Amniotic epithelial cell (primary cell): ENCODE measurements around the gene KCNF1.

Source experiments
- DNase-seq: peaks from one replicate; pipeline ENCODE4 v3.0.0-alpha.2; 2010; ENCODE audit warnings: low read depth

The KCNF1 gene

DNA sequence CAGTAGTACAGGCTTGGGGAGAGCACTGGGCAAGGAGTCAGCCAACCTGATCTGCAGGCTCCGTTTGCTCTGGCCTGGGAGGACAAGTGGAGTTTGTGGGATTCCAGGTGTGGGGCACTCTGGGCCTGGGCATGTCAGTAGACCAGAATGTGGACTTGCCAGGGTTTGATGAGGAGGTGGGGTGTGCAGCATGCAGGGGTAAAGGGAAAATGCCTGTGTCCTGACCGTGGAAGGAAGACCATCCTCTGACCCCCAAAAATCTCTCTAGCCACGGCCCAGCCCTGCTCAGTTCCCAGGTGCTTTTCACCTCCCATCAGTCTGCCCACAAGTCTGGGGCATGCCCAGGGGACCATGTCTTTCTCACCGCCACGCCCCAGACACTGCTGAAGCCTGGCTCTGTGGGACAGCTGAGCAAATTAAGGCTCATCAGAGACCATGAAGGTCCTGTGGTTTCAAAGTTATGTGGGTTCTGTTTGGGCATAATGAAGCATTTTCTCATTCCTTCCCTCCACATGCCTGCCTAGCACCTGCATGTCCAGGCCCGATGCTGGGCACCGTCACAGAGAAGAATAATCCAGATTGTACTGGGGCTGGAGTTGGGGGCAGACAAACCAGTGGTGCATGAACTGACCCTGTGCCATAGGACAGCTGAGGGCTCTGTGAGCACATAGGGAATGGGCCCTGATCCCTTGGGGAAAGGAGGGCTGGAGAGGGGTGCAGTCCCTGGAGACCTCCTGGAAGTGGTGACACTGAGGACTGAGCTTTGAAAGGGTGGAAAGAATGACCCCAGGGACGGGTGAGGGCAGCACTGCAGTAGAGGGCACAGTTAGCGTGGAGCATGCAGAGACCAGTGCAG lies 6.5 kb upstream of the KCNF1 start:
- DNase-seq: no peak

DNA sequence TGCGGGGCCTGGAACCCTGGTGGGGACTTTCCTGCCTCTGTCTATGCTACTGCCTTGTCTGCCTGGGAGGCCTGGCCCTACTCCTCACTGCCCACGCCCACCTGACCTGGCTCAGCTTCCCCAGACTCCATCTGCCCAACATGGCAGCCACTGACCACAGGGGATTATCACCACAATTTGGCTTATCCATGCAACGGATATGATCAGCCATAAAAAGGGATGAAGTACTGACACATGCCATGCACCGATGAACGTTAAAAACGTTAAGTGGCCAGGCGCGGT lies 5.9 kb upstream of the KCNF1 start:
- DNase-seq: no peak

GRCh38 chr2:10906926-10907625 lies 4.7 kb upstream of the KCNF1 start:
- no peak for DNase-seq

DNA sequence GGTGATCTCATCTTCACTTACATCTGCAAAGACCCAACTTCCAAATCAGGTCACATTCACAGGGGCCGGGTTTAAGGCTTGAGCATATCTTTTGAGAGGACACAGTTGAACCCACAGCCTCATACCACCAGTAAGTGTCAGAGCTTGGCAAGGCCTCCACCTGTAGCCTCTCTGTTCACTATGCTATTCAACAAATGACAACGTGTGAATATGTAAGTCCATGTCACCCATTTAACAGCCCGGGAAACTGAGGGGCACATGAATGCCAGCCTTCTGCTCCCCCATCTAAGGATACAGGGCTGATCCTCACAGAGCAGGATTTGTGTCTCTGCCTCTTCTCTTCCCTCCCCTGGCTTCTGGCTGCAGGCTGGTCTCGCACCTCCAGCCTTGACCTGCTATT lies 3.5 kb upstream of the KCNF1 start:
- DNase-seq: no peak

DNA sequence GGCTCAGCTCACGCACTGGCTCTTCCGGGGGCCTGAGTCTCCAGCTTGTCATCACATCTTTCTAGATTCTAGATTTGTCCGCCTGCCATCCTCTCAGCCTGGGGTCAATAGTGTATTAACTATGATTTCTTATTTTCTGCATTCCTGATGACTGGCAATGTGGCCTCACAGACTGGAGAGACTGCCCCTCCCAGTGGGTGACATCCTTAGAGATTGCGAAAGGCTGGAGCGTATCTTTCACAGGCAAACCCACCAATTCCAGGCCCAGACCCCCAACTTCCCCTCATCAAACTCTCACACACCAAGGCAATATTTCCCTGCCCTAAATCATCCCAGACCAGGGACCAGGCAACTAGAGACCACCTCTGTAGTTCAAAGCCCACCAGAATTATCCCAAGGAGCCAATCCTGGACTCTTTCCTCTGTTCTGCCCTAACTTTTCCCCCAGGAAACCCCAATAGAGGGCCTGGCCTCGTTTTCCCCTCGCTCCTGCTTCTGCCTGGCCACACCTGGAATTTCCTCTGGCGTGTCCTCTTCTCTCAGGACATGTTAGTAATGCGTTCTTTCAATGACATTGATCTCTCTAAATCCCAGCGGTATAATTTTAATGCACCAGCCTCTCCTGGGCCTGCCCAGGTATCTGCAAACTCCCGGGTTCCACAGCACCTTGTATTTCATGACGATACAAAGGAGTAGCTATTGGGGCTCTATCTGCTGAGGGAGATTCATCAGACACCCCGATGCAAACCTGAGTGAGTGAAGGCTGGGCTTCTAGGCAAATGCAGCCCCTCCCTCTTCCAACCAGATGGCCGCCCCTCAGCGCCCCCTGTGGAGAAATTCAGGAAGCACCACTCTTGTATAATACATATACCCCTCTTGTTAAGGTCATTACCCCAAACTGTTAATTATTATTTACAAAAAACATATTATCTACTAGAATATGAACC lies 2.4 kb upstream of the KCNF1 start:
- DNase-seq: no peak

- DNase-seq: no peak
Measured at GRCh38 chr2:10909996-10910341, 1.8 kb upstream of the KCNF1 start.

- no peak for DNase-seq
Measured at GRCh38 chr2:10910625-10911024, 1.1 kb upstream of the KCNF1 start.

DNA sequence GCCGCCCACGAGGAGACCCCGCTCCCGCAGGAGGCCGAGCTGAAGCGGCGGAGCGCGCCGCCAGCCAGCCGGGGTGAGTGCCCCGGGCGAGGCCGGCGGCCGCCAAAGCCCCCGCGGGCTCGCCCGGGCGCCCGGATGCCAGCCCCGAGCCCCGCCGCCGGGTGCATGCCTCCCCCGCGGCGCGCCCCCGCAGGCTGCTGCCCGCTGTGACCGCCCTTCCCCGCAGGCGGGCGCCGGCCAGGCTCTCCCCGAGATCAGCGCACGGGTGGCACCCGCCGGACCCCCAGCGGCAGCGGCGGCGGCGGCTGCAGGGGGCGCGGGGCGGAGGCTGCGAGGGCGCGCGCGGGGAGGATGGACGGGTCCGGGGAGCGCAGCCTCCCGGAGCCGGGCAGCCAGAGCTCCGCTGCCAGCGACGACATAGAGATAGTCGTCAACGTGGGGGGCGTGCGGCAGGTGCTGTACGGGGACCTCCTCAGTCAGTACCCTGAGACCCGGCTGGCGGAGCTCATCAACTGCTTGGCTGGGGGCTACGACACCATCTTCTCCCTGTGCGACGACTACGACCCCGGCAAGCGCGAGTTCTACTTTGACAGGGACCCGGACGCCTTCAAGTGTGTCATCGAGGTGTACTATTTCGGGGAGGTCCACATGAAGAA lies 470 bp downstream of the KCNF1 start:
- no peak for DNase-seq

- DNase-seq: no peak
Measured at GRCh38 chr2:10912796-10913455, 1.2 kb downstream of the KCNF1 start.

GRCh38 chr2:10913501-10914271 lies 2.0 kb downstream of the KCNF1 start:
- no peak for DNase-seq

- DNase-seq: no peak
Measured at GRCh38 chr2:10914272-10914693, 2.5 kb downstream of the KCNF1 start.

DNA sequence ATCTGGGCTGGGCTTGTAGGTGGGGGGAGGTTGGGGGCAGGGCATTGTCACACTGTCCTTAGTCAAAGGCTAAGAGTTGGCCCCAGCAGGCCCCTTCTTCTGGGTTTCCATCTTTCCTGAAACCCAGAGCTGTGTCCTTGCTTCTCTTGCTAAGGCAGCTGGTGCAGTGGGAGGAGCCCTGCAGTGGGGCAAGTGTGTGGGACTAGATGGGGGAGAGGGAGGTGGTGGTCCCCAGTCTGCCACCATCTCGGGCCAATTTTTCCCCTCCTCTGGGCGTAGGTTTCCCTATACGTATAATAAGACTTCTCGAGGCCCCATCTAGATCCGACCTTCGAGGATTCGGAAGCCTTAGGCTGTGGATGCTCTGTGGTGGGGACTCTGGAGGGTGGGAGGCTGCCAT lies 3.5 kb downstream of the KCNF1 start:
- no peak for DNase-seq

- DNase-seq: no peak
Measured at GRCh38 chr2:10915731-10916276, 4.1 kb downstream of the KCNF1 start.

DNA sequence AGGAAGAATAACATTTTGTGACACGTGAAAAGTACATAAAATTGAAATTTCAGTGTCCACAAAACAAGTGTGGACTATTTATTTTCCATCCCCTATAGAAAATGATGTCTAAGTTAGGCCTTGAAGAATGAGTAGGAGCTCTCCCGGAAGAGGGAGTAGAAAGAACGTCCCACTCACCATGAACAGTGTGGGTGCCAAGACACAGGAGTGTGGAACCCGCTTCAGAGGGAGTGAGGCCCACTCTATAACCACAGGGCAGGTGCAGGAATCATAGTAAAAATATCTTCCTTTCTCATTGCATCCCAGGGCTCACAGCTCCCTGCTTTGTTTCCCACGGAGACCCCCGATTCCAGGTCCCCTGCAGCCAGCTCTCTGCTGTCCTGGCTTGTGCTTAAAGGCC lies 5.2 kb downstream of the KCNF1 start:
- no peak for DNase-seq

DNA sequence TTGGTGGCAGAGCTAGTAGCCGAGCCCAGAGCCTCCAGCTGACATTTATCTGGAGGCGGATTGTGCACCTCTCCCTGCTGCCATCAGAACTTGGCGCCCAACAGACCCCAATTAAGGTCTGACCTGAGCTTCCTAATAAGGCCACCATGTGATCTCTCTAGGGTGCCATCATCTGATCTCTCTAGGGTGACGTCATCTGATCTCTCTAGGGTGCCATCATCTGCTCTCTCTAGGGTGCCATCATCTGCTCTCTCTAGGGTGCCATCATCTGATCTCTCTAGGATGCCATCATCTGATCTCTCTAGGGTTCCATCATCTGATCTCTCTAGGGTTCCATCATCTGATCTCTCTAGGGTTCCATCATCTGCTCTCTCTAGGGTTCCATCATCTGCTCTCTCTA lies 6.2 kb downstream of the KCNF1 start:
- DNase-seq: no peak

DNA sequence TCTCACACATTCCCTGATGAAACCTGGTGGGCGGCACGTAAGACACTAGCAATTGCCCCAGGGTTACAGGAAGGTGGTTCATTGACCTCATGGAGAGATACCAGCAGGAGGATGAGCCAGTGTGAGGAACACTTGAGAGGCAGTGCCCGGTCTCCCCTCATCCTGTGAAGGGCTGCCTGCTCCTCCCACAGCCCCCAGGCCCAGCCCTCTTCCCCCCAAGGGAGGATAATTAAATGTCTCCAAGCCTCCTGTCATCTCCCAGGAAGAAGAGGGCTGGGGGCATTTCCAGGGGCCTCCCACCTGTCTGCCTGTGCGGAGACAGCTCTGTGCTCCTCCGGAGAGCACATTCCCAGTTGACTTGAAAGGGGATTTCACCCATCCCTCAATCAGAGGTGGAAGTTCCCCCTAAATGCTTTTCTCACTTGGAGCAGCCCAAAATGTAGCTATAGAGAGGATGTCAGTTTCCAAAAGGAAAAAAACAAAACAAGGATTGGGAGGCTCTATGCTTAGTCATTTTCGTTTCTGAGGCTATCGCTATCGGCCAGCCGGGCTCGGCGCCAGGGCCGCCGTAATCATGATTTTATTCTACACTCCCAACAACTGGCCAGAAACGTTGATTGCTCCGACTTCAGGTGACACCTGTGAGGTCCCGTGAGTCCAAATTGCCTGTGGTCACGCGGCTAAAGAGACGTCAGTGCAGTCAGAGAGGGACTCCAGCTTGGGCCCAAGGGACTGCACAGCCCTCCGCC lies 7.1 kb downstream of the KCNF1 start:
- no peak for DNase-seq

- no peak for DNase-seq
Measured at GRCh38 chr2:10919410-10919770, 7.7 kb downstream of the KCNF1 start.

- DNase-seq: no peak
Measured at GRCh38 chr2:10919771-10920621, 8.3 kb downstream of the KCNF1 start.

DNA sequence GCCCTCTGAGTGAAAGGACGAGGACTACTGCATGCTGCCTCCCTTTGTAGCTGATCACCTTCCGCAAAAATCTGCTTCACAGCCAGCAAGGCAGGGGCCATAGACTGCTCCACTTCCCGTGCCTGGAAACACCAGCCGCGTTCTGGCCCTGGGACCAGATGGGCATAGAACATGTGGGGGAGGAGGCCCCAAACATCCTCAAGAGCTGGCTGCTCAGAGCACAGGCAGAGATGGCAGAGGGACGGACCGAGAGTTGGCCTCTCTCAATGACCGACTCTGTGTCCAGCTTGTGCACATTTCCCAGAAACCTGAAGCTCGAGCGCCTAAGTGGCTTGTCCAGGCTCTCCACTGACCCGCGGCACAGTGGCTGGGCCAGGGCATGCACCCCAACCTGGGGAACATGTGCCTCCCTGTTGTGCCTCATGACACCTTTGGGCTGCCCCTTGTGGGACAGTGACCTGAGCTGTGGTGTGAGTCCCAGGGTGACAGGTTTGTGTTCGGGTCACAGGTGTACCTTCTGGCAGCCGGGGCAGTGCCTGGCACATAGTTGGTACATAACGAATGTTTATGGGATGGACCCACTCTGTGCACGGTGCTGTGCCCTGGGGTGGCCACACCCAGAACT lies 9.1 kb downstream of the KCNF1 start:
- DNase-seq: no peak
